ENCODE results near the gene EFCAB6. TPM values are rescaled to one million over a fixed set of nuclear protein-coding genes. Genes with fewer than 3 reads are reported as not detected.

The EFCAB6 gene
- total and polyA plus RNA-seq, 8 donors: 2.0 to 5.5 (median 3.5) TPM

GRCh38 chr22:43744700-43745410, 67.2 kb downstream of the EFCAB6 start:
- ATAC-seq (no peak), DNase-seq (no peak)
- peaks cover 0 to 21% of the 10 kb centered on the region in 2 donors for H3K27me3 ChIP-seq

GRCh38 chr22:43743929-43744643, 68.0 kb downstream of the EFCAB6 start:
- DNase-seq: no peak
- intact Hi-C loops (cut with DNase I): no loop called here
- no peaks in the 10 kb centered on the region for H3K9me3 ChIP-seq
- no peaks in the 10 kb centered on the region for H3K4me1 ChIP-seq
- H3K27me3 ChIP-seq: peaks cover 0 to 21% of the 10 kb centered on the region in 2 donors
- TF ChIP-seq CTCF (IDR thresholded peaks at IDR 0.05): no peak
- no peaks in the 10 kb centered on the region for H3K36me3 ChIP-seq
- no peak for ATAC-seq
- no peak overlapping the region for H3K4me3 ChIP-seq
- no peak overlapping the region for H3K27ac ChIP-seq

More at GRCh38 chr22:43744700-43745410, 67.2 kb downstream of the EFCAB6 start:
- Histone ChIP-seq H3K27ac (no peak overlapping the region), H3K4me1 (no peaks in the 10 kb centered on the region), H3K36me3 (no peaks in the 10 kb centered on the region), H3K4me3 (no peak overlapping the region), H3K9me3 (no peaks in the 10 kb centered on the region)
- intact Hi-C loops (cut with DNase I): no loop called here
- no peak for TF ChIP-seq CTCF (IDR thresholded peaks at IDR 0.05)

- no peaks in the 10 kb centered on the region for H3K36me3 ChIP-seq
- H3K4me1 ChIP-seq: no peaks in the 10 kb centered on the region
- peaks cover 0 to 21% of the 10 kb centered on the region in 2 donors for H3K27me3 ChIP-seq
- H3K4me3 ChIP-seq: no peak overlapping the region
- intact Hi-C loops (cut with DNase I): no loop called here
- TF ChIP-seq CTCF (IDR thresholded peaks at IDR 0.05): no peak
- no peak for DNase-seq
- no peaks in the 10 kb centered on the region for H3K9me3 ChIP-seq
- ATAC-seq: no peak
- H3K27ac ChIP-seq: no peak overlapping the region
These were observed 69.0 kb downstream of the EFCAB6 start for GRCh38 chr22:43743131-43743530.

- Histone ChIP-seq H3K4me1 (no peaks in the 10 kb centered on the region), H3K36me3 (no peaks in the 10 kb centered on the region), H3K9me3 (no peaks in the 10 kb centered on the region), H3K27ac (no peak overlapping the region), H3K27me3 (peaks cover 0 to 21% of the 10 kb centered on the region in 2 donors), H3K4me3 (no peak overlapping the region)
- intact Hi-C loops (cut with DNase I): no loop called here
- ATAC-seq (no peak), DNase-seq (no peak)
- TF ChIP-seq CTCF (IDR thresholded peaks at IDR 0.05): no peak
These were observed 69.8 kb downstream of the EFCAB6 start for GRCh38 chr22:43742154-43742950.

Measured in left lung (tissue), 10 donors.